AG08395 (cell line): ENCODE data around the gene SORCS2.

Experiments
- DNase-seq: peaks from one replicate; pipeline ENCODE4 v3.0.0; 2012; ENCODE audit warnings: mixed read lengths, low spot score

Gene SORCS2

GRCh38 chr4:7224001-7224400 is 31.7 kb downstream of the SORCS2 start:
- no peak for DNase-seq

- DNase-seq = no peak
Measured at GRCh38 chr4:7224878-7225533, 32.7 kb downstream of the SORCS2 start.

DNA sequence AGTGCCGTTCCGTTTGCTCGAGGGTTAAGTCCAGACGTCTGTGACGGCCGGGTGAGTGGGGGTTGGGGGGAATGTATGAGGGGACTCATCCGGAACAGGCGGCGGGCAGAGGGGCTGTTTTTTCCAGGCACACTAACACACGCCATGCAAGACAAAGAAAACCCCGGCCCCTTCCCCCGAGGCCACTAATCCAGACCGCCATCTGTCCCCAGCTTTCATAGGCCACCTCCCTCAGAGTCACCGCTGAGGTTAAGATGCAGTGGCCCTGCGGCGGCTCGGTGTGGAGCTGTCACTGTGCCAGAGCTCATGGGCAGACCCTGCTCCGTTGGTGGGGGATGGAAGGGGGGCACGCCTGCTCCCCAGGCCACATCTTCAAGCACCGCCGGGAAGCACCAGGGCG is 34.1 kb downstream of the SORCS2 start:
- DNase-seq = no peak

- DNase-seq = no peak
Measured at GRCh38 chr4:7227008-7227407, 34.7 kb downstream of the SORCS2 start.

DNA sequence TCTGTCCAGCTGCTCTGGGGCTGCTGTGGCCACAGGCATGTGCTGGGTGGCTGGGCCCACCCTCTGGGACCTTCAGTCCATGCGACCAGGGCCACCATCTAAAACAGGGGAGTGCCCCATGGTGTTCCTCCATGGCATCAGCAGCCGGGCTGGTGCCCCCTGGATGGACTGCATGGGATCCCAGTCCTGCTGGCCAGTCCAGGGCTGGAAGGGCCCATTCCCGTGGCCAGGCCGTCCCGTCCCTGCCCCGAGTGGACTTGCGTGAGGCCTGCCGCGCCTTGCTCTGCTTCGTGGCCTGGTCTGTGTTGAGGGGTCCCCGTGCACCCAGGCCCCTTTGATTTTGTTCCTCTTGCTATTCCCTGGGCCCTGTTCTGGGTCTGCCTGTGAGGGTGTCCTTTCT is 36.4 kb downstream of the SORCS2 start:
- no peak for DNase-seq

- no peak for DNase-seq
Measured at GRCh38 chr4:7232061-7232650, 39.8 kb downstream of the SORCS2 start.

GRCh38 chr4:7233006-7233580 is 40.8 kb downstream of the SORCS2 start:
- DNase-seq = no peak

- no peak for DNase-seq
Measured at GRCh38 chr4:7233601-7234000, 41.3 kb downstream of the SORCS2 start.

DNA sequence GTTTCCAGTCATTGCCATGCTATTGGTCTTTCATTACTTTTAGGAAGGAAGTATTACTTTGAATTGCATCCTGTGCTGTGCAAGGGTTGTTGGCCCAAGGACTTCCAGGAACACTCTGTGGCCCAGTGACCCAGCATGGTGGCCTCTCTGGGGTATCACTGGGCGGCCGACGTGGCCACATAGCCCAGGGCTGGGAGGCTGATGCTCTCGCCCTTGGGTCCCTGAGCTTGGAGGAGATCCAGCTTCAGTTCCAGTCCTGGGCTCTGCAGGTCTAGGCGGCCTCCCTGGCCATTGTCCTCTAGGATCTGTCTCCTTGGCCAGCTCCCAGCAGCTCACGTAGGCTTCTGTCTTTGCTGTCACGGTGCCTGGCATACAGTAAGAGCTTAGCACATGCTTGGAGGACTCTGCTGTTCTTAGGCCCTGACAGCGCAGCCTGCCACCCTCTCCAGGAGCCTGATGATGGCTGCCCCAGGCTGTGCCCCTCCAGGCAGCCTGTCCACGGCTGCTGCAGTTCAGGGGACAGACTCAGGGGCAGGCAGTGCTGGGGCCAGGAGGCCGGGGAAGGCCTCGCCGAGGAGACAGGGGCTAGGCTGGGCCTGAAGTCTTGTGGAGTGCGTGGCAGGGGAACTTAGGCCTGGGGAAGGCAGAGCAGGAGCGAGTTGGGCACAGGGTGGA is 42.2 kb downstream of the SORCS2 start:
- DNase-seq = no peak

GRCh38 chr4:7235030-7235380 is 42.7 kb downstream of the SORCS2 start:
- no peak for DNase-seq

DNA sequence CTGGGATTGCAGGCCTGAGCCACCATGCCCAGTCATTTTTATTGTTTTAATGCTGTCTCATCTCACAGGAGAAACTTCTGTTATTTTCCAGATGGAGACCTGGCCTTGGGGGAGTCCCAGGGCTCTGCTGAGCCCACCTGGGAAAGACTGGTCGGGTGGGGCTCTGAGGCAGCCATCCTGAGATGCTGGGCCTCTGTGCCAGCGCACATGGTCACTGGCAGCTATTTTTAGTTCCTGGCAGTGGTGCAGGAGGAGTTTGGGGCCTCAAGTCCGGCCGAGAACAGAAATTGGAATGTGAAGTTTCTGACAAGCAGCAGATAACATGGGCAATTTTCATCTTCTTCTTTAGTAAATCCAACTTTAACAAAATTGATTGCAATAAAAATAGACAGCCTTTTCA is 44.5 kb downstream of the SORCS2 start:
- DNase-seq = peak; percentile 58

DNA sequence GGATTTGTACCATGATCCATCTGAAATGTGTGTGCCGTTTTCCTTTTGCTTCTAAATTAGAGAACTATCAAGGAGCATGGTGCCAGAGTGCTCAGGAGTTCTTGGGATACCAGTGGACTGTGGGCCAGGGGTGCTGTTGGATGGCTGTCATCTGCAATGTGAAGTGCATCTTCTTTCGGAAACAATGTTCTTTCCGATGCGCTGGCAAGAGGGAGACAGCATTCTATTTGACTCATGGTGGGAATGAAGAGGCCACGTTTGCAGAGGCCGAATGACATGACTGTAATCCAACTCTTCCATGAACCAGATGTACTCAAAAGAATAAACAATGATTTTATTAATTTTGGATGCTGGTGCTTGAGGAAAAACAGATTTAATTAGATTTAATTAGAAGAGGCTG is 45.5 kb downstream of the SORCS2 start:
- DNase-seq = peak; percentile 58

DNA sequence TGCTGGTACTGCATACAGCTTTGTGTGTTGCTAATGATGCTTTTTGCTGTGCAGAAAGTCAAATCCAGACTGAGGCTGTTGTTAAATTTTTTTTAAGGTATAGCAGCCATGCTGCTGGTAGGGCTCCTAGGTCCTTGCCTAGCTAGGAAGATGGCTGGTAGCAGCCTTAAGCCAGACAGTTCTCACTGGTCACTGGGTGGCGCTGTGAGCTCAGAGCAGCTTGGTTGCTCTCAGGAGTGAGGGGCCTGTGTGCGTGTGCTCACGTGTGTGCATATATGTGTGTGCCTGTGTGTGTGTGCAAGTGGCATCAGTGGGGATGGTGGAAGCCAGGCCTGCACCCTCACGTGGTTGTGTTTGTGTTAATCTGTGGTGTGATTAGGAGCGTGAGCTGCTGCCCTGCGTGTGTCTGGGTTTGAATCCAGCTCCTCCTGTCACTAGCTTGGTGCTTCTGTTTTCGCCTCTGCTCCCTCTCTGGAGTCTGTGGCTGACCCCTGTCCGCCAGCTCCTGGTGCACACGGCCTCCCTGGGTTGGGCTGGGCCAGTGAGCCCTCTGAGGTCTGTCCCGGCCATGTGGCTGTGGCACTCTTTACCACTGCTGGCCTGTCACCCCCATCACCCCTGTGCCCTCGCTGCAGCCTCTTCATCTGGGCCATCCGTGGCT is 46.1 kb downstream of the SORCS2 start:
- DNase-seq = no peak

- DNase-seq = no peak
Measured at GRCh38 chr4:7239101-7239820, 46.9 kb downstream of the SORCS2 start.

DNA sequence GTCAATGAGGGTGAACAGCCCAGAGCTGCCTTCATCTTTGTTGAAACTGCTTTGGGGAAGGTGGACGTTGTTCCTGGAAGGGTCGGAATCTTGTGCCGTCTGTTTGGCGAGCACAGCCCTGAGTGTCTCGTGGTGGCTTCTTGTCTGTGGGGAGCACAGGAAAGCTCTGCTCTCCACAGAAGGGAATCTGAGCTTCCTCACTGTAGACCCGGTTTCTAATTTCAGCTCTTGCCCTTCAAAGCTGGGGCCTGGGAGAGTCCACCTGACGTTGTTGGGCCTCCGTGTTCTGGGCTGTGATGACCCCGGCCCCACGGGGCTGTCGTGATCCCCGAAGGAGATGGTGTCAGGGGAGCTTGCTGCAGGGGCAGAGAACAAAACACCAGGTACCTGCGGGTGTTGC is 47.5 kb downstream of the SORCS2 start:
- no peak for DNase-seq

DNA sequence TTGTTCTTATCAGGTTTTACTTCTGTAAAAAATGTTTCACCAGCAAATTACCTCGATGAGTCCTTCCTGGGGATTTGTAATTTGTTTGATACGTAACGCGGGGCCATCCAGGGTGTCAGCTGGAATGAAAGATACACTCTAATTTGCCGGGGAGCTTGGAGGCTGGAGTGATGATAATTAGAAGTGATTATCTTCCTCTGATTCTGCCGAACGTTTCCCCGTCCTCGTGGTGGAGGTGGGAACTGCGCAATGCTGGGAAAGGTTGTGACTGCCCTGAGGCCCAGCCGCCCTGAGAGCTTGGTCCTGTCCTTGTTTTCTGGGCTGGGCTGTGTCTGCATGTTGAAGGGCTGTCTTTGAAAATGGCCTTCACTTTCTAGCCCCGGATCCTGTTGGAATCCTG is 48.0 kb downstream of the SORCS2 start:
- DNase-seq = no peak

DNA sequence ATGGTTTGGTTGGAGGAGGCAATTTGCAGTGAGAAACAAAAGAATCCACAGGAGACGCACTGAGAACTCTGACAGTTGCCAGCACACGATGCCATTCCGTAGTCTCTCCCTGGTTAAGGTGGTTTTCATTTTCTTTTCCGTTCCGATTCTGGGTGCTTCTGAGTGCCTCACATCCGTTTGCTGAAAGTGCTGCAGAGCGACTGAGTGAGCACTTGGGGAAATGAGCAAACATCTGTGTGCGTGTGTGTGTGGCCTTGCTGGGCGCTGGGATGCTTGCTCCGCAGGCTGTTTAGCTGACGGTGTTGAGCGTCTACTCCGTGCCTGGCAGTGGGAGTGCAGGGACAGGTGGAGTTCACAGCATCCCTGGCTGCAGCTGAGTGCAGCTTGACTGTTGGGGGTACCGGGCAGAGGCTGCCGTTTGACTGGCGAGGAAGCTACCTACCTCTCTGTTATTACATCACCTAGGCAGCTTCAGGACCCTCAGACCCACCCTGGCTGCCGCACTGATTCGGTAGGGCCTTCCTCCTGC is 49.3 kb downstream of the SORCS2 start:
- DNase-seq = peak; percentile 41

GRCh38 chr4:7242766-7243165 is 50.4 kb downstream of the SORCS2 start:
- no peak for DNase-seq

- DNase-seq = no peak
Measured at GRCh38 chr4:7243609-7244330, 51.4 kb downstream of the SORCS2 start.

GRCh38 chr4:7244331-7244665 is 52.0 kb downstream of the SORCS2 start:
- no peak for DNase-seq

DNA sequence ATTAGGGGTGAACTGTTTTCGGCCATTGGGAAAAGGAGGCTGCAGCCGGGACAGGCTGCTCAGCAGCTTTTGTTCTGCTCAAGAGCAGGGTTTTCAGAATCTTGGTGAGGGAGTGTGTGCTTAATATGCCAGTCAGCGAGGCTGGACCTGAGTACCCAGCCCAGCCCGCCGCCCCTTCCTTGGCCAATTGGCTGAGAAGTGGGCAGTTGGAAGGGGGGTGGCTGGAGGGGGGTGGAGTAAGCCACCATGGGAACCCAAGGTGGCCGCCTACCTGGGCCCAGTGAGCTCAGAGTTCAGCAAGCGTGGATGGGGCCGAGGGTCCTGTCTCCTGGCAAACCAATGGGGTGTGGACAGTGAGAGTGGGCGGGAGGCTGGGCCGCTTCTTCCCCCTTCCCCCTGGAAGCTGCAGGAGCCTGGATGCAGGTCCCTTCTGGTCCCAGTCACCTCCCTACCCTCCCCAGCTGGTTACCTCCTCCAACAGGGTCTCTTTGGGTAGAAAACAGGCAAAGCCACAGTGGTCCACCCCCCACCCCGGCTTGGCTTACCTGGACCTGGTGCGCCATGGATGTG is 52.5 kb downstream of the SORCS2 start:
- DNase-seq = no peak
